HG02798 (cell line): ENCODE data around the gene SPO11.

Experiments used
- ATAC-seq: cut with Tn5 transposase; IDR thresholded peaks from one replicate; pipeline ENCODE4 v1.9.1; 2021; ENCODE audit warnings: mild to moderate bottlenecking; ENCODE audit not compliant: unreplicated experiment, poor library complexity

SPO11 gene

DNA sequence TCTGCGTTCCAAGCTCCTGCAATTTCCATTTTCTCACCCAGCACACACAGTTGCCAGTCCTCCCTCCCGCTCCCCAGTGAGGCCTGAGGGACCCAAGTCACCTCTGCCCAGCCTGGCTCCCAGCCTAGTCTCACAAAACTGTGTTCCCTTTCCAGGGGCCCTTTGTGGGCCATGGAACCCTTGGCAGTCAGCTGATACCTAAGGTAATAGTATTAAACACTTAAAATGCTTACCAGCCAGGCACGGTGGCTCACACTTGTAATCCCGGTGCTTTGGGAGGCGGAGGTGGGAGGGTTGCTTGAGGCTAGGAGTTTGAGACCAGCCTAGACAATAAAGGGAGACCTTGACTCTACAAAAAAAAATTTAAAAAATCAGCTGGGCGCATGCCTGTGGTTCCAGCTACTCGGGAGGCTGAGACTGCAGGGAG, 58.4 kb downstream of the SPO11 start:
- ATAC-seq, result no peak

DNA sequence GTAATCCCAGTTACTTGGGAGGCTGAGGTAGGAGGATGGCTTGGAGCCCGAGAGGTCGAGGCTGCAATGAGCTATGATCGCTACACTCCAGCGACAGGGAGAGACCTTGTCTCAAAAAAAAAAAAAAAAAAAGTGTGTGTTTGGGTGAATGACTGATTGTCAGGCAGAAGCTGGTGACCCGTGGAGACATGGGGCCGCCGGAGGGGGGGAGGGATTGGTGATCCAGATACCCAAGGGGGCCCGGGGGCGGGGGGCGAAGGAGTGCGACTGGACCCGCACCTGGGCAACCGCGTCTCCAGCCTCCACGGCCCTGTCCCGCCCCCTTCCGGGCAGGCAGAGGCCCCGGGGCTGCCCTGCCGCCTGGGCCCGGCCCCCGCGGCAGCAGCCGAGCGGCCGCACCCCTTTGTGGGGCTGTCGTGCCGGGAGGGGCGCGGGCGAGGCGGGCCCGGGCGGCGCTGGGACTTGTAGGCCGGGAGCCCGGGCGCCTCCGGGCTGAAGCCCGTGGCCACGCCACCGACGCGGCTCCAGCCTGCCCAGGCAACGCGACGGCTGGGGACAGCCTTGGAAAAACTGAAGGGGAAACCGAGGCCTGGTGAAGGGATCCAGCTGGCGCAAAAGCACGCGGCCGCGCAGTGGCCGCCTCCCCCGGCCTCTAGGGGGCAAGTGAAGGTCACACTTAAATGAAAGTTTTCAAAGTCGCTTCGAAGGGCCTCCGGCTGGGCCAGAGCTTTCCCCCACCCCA, 59.5 kb downstream of the SPO11 start:
- peak; percentile 30 for ATAC-seq

DNA sequence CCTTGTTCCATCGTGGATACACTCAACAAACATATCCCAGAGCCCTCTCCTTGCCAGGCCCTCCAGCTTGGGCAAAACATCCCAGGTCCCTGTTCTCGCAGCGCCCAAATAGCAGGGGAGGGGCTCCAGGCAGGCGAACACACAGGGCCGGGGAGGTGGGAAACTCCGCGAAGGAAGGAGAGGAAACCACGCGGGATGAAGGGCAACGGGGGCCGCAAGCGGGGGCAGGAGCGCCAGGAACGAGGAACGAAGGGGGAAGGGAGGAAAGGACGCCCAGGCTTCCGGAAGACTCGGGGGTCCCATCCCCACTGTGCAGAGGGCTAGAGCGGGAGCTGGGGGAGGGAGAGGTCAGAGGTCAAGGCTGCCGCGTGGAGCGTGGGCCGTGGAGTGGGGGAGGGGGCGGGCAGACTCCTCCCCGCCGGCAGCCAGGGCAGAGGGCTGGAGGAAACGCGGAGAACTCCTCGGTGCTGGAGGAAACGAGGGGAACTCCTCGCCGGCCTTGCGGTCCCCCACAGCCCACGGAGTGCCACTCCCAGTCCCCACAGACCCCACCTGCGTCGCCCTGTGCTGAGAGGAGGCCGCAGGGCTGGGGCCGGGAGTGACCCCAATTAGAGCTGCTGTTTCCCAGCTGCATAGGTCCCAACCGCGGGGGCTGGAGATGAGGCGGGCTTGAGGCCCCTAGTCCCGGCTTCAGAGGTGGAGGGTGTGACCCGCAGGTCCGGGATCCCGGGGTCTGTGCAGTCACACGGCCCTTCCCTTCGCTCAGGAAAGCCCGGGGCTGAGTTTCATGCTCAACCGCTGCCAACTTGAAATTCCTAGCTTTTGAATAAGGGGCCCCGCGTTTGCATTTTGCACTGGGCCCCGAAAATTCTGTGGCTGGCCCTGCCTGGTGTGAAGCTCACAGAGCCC, 60.3 kb downstream of the SPO11 start:
- ATAC-seq, result peak; percentile 13

DNA sequence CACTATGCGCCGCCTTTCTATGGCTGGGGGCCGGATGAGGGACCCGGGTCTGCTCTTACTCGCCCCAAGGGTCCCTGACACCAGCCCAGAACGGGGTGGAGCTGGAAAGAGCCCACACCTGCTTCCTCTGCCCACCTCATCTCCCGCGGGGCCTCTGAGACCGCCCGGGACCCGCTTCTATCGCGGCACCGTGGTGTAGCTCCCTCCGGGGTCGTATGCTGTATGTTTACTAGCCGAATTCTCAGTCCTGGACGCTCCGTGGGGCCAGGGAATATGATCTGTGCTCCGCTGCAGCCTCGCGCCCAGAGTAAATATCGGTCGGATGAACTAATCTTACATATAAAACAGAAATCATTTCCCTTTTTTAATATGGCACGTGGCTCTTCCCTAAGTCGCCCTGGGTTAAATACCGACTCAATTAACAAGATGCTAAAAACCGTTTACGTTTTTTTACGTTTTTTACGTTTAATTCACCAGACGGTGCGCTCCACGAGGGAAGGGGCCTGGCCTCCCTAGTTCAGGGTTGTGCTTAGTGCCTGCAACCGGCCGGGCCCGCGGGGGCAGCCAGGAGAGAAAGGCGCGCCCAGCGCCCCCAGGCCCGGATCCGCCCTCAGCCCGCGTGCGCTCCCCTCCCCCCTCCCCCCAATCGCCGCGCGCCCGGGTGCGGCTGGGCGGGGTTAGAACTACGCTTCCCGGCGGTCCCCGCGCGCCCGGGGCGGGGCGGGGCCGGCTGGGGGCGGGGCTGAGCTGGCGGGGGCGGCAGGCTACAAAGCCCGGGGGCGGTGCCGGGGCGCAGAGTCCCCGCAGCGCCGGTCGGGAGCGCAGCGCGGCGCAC, 61.2 kb downstream of the SPO11 start, which contains the start of gene RBM38:
RBM38 (plus strand) TSS at position 793 of the 835 bp plus-strand sequence. CDS start 186 bp downstream, outside the sequence.
- ATAC-seq, result peak; percentile 68

DNA sequence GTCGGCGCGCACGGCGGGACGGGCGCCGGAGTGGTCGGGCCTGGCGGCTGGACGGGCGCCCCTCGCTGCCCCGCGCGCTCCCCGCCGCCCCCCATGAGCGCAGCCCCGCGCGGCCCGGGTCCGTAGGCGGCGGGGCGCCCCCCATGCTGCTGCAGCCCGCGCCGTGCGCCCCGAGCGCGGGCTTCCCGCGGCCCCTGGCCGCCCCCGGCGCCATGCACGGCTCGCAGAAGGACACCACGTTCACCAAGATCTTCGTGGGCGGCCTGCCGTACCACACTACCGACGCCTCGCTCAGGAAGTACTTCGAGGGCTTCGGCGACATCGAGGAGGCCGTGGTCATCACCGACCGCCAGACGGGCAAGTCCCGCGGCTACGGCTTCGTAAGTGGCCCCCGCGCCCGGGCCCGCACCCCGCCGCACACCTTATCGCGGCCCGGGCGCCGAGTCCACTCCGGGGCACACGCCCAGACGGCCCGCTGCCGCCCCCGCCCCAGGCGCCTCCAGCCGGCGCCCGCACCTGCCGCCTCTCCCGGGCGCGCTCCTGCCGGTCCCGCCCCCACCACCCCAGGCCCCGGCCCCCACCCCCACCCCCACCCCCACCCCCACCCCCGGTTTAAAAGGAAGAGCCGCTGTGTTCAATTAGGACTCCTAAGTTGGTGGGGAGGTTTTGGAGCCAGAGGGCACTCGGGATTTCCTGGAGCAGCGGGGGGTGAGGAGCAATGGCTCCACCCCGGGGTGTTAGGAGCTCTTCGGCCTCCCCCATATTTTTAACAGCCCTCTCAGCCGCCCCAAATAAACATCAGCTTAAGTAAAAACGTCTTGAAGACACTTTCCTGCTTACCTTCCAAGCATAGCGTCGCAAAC, 62.1 kb downstream of the SPO11 start:
- peak; percentile 14 for ATAC-seq

DNA sequence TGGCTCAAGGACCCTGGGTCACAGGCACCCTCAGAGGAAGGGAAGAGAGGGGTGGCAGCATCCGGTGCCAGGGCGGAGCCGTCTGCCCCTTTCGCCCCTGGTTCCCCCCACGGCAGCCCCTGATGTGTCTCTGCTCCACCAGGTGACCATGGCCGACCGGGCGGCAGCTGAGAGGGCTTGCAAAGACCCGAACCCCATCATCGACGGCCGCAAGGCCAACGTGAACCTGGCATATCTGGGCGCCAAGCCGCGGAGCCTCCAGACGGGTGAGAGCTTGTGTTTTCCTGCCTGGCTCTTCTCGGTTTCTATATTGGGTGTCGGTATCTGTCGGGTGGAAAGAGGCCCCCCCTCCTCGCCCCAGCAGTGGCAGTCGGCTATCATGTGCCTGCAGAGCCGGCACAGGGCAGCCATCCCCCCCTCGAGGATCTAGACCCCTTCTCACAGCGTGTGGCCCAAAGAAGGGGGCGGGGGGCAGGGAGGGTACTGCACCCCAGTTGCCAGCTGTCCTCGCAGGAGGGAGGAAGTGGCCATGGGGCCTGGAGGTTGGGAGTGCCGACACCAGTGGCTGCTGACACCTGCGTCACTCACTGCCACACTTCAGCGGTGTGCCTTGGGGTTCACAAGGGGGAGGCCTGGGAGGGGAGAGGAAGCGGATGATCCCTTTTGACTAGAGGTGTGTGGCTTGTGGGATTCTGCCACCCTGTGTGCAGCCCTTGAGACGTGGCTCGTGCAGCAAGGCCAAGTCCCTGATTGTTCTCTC, 63.1 kb downstream of the SPO11 start:
- no peak for ATAC-seq
